Left renal cortex interstitium (tissue), 4 donors: ENCODE data around the gene LRP1. TPM values are rescaled to one million over a fixed set of nuclear protein-coding genes. Genes with fewer than 3 reads are reported as not detected.

Experiments
- DNase-seq, 4 donors: peaks; one replicate each; pipeline ENCODE4 v3.0.0-alpha.2; 2013; ENCODE audit warnings: low read depth in 4 of 4, low spot score in 2 of 4, missing footprints in 1 of 4
- polyA plus RNA-seq, 4 donors: library from polyadenylated mRNA; unstranded; fragments of 120-200 nt; gene quantifications; one replicate each; pipeline ENCODE4 v1.2.1, GENCODE V29; 2013; ENCODE audit not compliant: insufficient read length in 4 of 4

The LRP1 gene
- polyA plus RNA-seq, 4 donors = 60.8 to 93.7 (median 83.9) TPM

- DNase-seq = no peak
Measured at GRCh38 chr12:57150400-57151000, 22.2 kb downstream of the LRP1 start.

- no peak for DNase-seq
Measured at GRCh38 chr12:57151741-57152630, 23.7 kb downstream of the LRP1 start.

GRCh38 chr12:57152639-57153038 lies 24.4 kb downstream of the LRP1 start:
- DNase-seq = no peak

- no peak for DNase-seq
Measured at GRCh38 chr12:57153415-57153997, 25.2 kb downstream of the LRP1 start.

- DNase-seq = no peak
Measured at GRCh38 chr12:57154076-57154475, 25.8 kb downstream of the LRP1 start.

GRCh38 chr12:57154804-57155434 lies 26.6 kb downstream of the LRP1 start:
- DNase-seq = no peak

GRCh38 chr12:57156701-57157403 lies 28.6 kb downstream of the LRP1 start:
- no peak for DNase-seq

GRCh38 chr12:57157588-57158173 lies 29.4 kb downstream of the LRP1 start:
- DNase-seq = no peak

GRCh38 chr12:57158186-57158585 lies 29.9 kb downstream of the LRP1 start:
- no peak for DNase-seq

- DNase-seq = no peak
Measured at GRCh38 chr12:57158665-57159064, 30.4 kb downstream of the LRP1 start.

GRCh38 chr12:57159311-57159710 lies 31.0 kb downstream of the LRP1 start:
- DNase-seq = no peak

GRCh38 chr12:57160040-57160439 lies 31.8 kb downstream of the LRP1 start:
- DNase-seq = no peak

GRCh38 chr12:57160741-57161140 lies 32.5 kb downstream of the LRP1 start:
- DNase-seq = no peak

- no peak for DNase-seq
Measured at GRCh38 chr12:57161491-57161890, 33.2 kb downstream of the LRP1 start.

- no peak for DNase-seq
Measured at GRCh38 chr12:57162553-57163125, 34.4 kb downstream of the LRP1 start.

GRCh38 chr12:57164454-57164853 lies 36.2 kb downstream of the LRP1 start:
- no peak for DNase-seq

GRCh38 chr12:57164966-57165625 lies 36.8 kb downstream of the LRP1 start:
- DNase-seq = no peak

GRCh38 chr12:57165741-57166140 lies 37.5 kb downstream of the LRP1 start:
- DNase-seq = no peak

- DNase-seq = no peak
Measured at GRCh38 chr12:57166971-57167371, 38.7 kb downstream of the LRP1 start.
